GM19468 (cell line): ENCODE results near the gene CSTPP1.
"Not testable (repeated sequence)": the region's sequence is repeated elsewhere in the genome, so short reads cannot be mapped to it uniquely, and the experiment has no call there.

Experiments
- ATAC-seq: cut with Tn5 transposase; IDR thresholded peaks from one replicate; pipeline ENCODE4 v1.9.1; 2021; ENCODE audit warnings: mild to moderate bottlenecking, moderate library complexity, moderate number of reproducible peaks; ENCODE audit not compliant: unreplicated experiment; ENCODE audit errors: extremely low read depth

Gene CSTPP1

DNA sequence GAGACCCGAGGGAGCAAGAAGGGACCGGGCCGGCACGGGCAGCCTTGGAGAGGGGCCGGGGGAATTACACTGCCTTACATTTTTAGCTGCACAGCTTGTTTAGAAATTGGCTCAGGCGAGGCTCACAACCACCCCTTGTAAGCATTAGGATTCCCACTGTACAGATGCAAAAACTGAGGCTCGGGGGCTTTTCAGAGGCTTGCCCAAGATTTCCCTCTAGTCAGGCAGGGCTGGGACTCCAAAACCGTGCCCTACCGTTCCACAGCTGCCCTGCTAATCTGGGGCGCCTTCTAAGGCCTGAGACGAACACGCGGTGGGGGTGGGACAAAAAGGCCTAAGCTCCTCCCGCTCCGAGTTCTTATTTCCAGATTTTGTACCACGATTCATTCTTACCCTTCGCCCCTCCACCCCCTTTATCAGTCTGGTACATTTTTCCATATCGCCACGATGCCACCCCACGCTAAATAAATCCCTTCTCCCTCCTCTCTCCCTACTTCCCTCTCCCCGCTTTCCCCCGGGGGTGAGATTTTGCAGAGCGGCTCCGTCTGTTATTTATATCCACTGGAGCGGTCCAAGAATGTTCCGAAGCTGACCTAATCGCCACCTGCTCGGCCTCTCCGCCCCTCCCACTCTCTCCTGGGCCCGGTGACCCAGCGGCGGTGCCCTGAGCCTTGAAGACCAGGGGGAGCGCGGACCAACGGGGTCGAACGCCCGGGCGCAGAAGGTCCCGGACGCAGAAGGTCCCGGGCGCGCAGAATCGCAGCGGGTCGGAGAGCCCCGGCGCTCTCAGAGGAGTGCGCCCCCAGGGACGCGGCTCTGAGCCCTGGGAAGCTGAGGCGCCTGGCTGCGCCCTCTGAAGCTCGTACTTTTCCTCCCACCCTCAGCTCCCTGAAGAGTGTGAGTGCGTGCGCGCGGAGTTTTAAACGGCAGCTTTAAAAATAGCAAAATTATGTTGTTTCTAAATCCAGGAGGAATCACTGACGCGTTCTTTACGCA lies 250.4 kb downstream of the CSTPP1 start:
- no peak for ATAC-seq

DNA sequence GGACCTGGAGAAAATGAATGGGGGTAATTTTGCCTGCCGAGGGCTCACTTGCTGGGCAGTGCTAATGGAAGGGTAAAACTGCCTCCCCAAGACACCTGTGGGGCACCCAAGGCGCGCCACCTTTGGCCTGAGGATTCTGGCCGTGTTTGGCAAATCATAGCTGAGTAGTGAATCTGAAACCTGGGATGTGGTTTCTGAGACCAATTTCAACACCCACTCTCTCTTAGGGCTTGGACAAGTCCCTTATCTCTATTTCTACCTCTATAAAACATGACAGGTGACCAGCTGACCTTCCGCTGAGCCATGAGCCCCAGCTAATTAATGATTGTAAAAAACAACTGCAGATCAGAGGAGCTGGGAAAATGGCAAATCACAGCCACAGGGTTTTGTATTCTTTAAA lies 251.2 kb downstream of the CSTPP1 start:
- ATAC-seq = no peak

DNA sequence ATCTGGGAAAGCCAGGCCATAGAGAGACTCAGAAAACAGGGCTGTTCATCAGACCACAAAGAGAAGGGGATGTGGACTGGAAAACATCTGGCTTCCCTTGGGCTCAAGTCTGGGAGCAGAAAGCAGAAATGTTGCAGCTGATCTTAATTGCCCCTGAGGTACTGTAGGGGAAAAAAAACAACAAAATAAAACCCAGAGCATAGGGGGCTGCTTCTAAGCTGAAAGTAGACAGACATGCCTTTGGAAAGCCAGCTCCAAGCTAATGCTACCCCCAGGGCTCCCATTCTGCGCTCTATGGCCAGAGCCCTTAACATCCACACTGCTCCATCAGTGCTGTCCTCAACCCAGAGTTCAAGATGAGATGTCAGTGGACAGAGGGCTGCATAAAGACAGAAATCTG lies 251.7 kb downstream of the CSTPP1 start:
- ATAC-seq = no peak

DNA sequence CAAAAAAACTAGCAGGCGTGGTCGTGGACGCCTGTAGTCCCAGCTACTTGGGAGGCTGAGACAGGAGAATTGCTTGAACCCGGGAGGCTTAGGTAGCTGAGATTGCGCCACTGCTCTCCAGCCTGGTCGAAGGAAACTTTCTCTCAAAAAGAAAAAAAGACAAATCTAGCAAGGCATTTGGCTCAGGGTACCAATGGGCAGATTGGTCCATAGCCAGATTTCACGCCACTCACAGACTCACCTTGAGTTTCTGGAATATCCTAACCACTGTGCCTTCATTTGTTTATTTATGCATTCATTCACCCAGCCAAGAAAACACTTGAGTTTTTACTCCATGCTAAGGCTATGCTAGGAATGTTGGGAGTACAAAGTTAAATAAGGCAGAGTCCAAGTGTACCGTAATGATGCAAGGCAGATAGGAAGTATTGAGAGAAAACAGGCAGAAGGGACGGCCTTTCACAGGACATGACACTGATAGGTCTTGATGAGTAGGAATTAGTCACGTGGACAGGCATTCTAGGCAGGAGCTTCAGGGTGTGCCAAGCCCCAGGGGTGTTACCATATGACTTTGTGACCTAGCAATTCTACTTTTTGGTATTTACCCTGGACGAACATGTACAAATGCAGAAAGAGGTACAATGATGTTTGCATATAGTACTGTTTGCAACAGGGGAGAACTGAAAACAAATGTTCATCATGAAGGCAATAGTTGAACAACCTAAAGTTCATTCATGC lies 252.7 kb downstream of the CSTPP1 start:
- ATAC-seq = no peak

DNA sequence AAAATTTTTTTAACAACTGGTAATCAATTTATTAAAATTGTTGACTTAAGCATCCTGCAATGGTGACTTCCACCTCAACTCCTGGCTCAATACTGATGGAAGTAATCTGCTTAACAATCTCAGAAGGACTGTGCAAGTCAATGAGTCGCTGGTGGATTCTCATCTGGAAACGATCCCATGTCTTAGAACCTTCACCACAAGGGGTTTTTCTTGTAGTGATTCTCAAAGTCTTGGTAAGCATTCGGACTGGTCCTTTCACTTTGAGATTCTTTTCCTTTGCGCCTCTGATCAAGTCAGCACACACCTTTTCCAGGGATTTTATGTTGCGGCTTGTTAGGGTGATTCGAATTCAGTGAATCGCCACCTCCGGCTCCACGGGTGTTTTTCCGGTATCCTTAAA lies 254.6 kb downstream of the CSTPP1 start:
- ATAC-seq = not testable (repeated sequence)

DNA sequence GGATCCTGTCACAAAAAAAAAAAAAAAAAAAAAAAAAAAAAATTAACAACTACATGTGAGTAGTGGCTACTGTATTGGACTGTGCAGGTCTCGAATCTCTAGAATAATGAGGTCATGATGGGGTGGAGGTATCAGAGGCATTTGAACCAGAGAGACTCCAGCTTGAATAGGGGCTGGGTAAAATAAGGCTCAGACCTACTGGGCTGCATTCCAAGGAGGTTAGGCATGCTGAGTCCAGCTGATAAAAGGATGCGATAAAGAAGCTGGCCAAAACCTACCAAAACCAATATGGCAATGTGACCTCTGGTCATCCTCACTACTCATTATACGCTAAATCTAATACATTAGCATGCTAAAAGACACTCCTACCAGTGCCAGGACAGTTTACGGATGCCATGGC lies 255.6 kb downstream of the CSTPP1 start:
- ATAC-seq = no peak

DNA sequence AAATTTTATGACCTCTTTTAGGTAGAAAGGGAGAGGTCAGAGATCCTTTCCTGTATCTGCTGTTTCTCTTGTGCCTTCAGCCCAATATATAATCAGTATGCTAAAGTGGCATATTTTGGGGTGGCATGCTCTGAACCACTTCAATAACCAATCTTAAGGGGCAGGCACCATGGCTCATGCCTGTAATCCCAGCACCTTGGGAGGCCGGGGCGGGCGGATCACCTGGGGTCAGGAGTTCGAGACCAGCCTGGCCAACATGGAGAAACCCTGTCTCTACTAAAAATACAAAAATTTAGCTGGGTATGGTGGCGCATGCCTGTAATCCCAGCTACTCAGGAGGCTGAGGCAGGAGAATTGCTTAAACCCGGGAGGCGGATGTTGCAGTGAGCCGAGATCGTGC lies 261.6 kb downstream of the CSTPP1 start:
- not testable (repeated sequence) for ATAC-seq

DNA sequence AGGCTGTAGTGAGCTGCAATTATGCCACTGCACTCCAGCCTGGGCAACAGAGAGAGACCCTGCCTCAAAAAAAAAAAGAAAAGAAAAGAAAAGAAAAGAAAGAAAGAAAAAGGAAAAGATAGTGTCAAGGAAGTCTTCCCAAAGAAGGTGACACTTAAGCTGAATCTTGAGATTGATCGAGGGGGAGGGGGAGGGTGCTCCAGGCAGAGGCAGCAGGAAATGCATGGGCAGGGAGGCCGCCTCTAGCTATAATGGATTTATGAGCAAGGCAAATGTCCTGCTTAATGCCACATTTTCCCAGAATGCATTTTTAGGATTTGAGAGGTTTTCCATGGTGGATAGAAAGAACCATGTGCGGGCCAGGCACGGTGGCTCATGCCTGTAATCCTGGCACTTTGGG lies 264.5 kb downstream of the CSTPP1 start:
- ATAC-seq = no peak

DNA sequence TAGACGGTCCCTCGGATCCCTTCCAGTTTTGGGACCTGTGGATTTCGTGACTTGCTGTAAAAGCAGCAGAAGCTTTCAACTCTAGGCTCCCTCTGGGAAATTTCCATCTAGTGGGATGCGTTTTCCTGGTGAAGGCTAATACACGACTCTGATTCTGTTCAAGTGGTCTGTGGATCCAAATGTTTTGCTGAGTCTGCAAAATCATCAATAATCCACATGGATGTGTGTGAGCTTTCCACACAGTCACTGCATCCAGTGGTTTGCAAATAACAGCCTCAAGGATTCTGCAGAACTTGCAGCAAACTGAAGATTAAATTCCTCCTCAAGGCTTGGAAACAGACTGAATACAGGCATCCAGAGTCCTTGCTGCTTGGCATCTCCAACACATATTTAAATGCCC lies 266.0 kb downstream of the CSTPP1 start:
- ATAC-seq = no peak

DNA sequence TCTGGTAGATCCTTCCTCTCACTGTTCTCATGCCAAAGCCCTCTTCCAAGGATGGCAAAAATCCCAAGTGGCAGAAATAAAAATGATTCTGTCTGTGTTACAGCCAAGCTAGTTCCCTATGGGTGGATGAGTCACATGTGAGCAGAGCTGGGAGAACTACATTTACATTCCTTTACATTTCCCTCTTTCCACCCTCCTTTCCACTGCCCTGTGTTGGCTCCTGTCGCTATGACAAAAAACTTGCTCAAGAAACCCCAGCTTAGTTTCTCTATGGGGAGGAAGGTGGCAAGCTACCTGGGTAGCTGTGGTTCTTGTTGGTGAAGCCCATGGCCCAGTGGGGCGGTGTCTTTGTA lies 268.1 kb downstream of the CSTPP1 start:
- no peak for ATAC-seq

DNA sequence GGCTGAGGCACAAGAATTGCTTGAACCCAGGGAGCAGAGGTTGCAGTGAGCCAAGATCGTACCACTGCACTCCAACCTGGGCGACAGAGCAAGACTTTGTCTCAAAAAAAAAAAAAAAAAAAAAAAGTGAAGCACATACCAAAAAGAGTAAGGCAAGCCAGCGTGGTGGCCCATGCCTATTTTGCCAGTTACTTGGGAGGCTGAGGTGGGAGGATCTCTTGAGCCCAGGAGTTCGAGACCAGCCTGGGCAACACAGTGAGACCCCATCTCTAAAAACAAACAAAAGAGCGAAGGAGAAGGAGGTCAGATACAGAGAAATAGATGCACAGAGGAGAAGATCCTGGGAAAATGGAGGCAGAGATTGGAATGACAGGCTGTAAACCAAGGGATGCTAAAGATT lies 270.0 kb downstream of the CSTPP1 start:
- not testable (repeated sequence) for ATAC-seq

DNA sequence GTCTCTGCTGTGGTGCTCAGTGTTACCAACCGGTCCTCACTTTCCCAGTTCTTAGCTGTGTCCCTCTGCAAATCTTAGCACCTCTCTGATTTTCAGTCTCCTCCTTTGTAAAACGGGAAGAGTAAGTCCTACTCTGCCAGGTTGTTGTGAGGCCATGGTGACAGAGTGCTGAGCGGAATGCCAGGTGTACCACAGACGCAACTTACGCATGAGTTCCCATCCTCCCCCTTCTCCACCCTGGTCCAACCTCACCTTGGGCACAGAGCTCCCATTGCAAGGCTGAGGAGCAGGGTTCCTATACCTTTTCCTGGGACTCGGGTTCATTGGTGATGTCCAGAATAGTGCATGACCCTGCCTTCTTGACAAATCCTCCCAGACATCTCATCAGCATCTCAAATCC lies 270.9 kb downstream of the CSTPP1 start:
- ATAC-seq = no peak

DNA sequence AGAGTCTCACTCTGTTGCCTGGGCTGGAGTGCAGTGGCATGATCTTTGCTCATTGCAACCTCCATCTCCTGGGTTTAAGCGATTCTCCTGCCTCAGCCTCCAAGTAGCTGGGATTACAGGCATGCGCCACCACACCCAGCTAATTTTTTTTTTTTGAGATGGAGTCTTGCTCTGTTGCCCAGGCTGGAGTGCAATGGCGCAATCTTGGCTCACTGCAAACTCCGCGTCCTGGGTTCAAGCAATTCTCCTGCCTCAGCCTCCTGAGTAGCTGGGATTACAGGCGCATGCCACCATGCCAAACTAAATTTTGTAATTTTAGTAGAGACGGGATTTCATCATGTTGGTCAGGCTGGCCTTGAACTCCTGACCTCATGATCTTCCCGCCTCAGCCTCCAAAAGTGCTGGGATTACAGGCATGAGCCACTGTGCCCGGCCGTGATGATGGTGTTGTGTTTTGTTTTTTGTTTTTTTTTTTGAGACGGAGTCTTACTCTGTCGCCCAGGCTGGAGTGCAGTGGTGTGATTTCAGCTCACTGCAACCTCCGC lies 271.5 kb downstream of the CSTPP1 start:
- ATAC-seq = not testable (repeated sequence)

DNA sequence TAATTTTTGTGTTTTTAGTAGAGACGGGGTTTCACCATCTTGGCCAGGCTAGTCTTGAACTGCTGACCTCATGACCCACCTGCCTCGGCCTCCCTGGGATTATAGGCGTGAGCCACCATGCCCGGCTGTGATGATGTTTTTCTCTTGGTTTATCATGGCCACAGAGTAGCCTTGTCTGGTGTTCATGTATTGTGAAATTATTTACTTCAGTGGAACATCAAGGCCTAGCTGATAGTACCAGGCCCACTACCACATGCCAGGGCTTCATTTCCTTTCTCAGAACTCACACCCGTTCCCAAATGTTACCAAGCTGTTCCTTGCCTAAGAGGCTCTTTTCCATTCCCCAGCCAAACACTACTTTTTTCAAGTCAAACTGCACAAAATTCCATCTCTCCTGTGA lies 272.1 kb downstream of the CSTPP1 start:
- ATAC-seq = no peak
